GM19455 (cell line): ENCODE measurements around the gene BTAF1.
"Not testable (repeated sequence)": the region's sequence is repeated elsewhere in the genome, so short reads cannot be mapped to it uniquely, and the experiment has no call there.

Experiments used
- ATAC-seq: cut with Tn5 transposase; IDR thresholded peaks from one replicate; pipeline ENCODE4 v1.9.1; 2021; ENCODE audit not compliant: unreplicated experiment

Gene BTAF1

GRCh38 chr10:91976317-91977051 lies 52.9 kb downstream of the BTAF1 start:
- no peak for ATAC-seq

GRCh38 chr10:91977491-91977890 lies 53.9 kb downstream of the BTAF1 start:
- no peak for ATAC-seq

GRCh38 chr10:91978585-91978984 lies 55.0 kb downstream of the BTAF1 start:
- no peak for ATAC-seq

GRCh38 chr10:91980319-91980718 lies 56.7 kb downstream of the BTAF1 start:
- no peak for ATAC-seq

GRCh38 chr10:91983416-91983815 lies 59.8 kb downstream of the BTAF1 start:
- no peak for ATAC-seq

- no peak for ATAC-seq
Observed at GRCh38 chr10:91987397-91988037, 63.9 kb downstream of the BTAF1 start.

- no peak for ATAC-seq
Observed at GRCh38 chr10:91992031-91992430, 68.5 kb downstream of the BTAF1 start.

GRCh38 chr10:91996266-91996665 lies 72.7 kb downstream of the BTAF1 start:
- ATAC-seq = no peak

GRCh38 chr10:92001581-92001980 lies 78.0 kb downstream of the BTAF1 start:
- no peak for ATAC-seq

GRCh38 chr10:92001995-92002394 lies 78.4 kb downstream of the BTAF1 start:
- no peak for ATAC-seq

- ATAC-seq = no peak
Observed at GRCh38 chr10:92003258-92003657, 79.7 kb downstream of the BTAF1 start.

GRCh38 chr10:92005978-92006377 lies 82.4 kb downstream of the BTAF1 start:
- ATAC-seq = no peak

GRCh38 chr10:92009445-92009844 lies 85.9 kb downstream of the BTAF1 start:
- ATAC-seq = no peak

- no peak for ATAC-seq
Observed at GRCh38 chr10:92010047-92010735, 86.6 kb downstream of the BTAF1 start.

- no peak for ATAC-seq
Observed at GRCh38 chr10:92011560-92012214, 88.1 kb downstream of the BTAF1 start.

- ATAC-seq = no peak
Observed at GRCh38 chr10:92014620-92015019, 91.0 kb downstream of the BTAF1 start.

- ATAC-seq = no peak
Observed at GRCh38 chr10:92024700-92025099, 101.1 kb downstream of the BTAF1 start.

- ATAC-seq = not testable (repeated sequence)
Observed at GRCh38 chr10:92025340-92025739, 101.8 kb downstream of the BTAF1 start.

- no peak for ATAC-seq
Observed at GRCh38 chr10:92027141-92027540, 103.6 kb downstream of the BTAF1 start.

- ATAC-seq = no peak
Observed at GRCh38 chr10:92031580-92031979, 108.0 kb downstream of the BTAF1 start.

- not testable (repeated sequence) for ATAC-seq
Observed at GRCh38 chr10:92033070-92033469, 109.5 kb downstream of the BTAF1 start.

- no peak for ATAC-seq
Observed at GRCh38 chr10:92038949-92039348, 115.4 kb downstream of the BTAF1 start.
